Activated T-cell treated with anti-CD3 and anti-CD28 coated beads for 24 hours (primary cell): Measurements from ENCODE around the gene USP50.
"Not testable (repeated sequence)": the region's sequence is repeated elsewhere in the genome, so short reads cannot be mapped to it uniquely, and the experiment has no call there.

ENCODE experiments used
- DNase-seq: peaks from one replicate; pipeline ENCODE4 v3.0.0-alpha.2; 2020; ENCODE audit warnings: low read depth

USP50 gene

GRCh38 chr15:50546566-50546965 is at the start of gene USP50:
USP50 (minus strand) TSS chr15:50546666; CDS start chr15:50546525, 141 bp downstream.
- no peak for DNase-seq

GRCh38 chr15:50594311-50594710 is 47.8 kb upstream of the USP50 start:
- no peak for DNase-seq

GRCh38 chr15:50593761-50594160 is 47.3 kb upstream of the USP50 start:
- DNase-seq: no peak

- DNase-seq: no peak
Measured at GRCh38 chr15:50590288-50590687, 43.8 kb upstream of the USP50 start.

DNA sequence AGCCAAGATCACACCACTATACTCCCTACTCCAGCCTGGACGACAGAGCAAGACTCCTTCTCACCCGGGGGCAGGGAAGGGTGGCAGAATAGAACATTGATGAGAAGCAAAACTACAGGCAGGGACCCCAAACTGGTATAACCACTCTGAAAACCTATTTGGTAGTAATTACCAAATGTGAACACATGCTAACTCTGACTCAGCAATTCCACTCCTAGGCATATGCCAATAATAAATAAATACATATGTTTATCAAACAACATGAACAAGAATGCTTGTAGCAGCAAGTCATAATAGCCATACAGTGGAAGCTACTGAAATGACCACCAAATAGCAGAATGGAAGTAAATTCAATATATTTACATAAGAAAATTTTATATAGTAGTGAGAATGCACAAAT is 31.0 kb upstream of the USP50 start:
- DNase-seq: no peak

- no peak for DNase-seq
Measured at GRCh38 chr15:50576166-50576565, 29.7 kb upstream of the USP50 start.

GRCh38 chr15:50573842-50574241 is 27.4 kb upstream of the USP50 start:
- DNase-seq: not testable (repeated sequence)

DNA sequence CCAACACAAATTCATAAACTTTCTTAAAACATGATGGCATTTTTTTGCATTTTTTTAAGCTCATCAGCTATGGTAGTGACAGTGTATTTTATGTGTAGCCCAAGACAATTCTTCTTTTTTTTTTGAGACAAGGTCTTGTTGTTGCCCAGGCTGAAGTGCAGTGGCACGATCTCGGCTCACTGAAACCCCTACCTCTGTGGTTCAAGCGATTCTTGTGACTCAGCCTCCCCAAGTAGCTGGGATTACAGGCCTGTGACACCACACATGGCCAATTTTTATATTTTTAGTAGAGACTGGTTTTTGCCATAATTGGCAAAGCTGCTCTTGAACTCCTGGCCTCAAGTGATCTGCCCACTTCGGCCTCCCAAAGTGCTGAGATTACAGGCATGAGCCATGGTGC is 17.3 kb upstream of the USP50 start:
- no peak for DNase-seq

GRCh38 chr15:50562735-50563640 is 16.5 kb upstream of the USP50 start:
- DNase-seq: no peak

DNA sequence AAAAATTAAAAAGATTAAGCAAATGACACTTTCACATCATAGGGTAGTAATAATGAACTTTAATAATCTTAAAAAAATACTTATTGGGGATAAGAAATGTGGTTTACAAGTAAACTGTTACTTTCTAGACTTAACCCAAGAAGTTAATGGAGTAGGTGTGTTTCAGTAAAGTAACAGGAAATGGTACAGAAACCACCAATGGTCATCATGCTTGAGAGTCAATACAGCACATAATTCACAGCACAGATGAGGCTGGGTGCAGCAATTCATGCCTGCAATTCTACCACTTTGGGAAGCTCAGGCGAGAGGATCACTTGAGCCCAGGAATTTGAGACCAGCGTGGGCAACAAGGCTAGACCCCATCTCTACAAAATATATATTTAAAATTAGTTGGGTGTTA is 11.5 kb upstream of the USP50 start:
- DNase-seq: no peak

GRCh38 chr15:50556642-50557371 is 10.3 kb upstream of the USP50 start:
- DNase-seq: no peak

- no peak for DNase-seq
Measured at GRCh38 chr15:50552238-50552637, 5.8 kb upstream of the USP50 start.

GRCh38 chr15:50549326-50549725 is 2.9 kb upstream of the USP50 start:
- DNase-seq: no peak

DNA sequence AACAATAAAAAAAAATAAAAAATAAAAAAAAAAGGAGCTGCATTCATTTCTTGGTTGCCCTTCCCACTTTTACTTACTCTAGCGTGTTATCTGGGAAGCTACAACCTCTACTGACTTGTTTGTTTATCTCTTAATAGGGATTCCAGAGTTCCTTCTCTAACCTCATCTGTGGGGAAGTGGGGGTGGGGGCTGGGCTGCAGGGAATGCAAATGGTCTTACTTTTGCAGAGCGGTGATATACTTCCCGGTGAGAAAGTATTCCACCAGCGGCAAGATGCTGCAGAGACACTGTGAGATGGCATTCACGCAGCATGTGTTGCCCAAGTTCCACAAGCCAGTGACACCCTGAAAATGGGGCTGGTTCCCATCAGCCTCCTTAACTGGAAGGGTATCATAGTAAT is 2.1 kb downstream of the USP50 start:
- no peak for DNase-seq

- DNase-seq: no peak
Measured at GRCh38 chr15:50543556-50543955, 2.9 kb downstream of the USP50 start.

DNA sequence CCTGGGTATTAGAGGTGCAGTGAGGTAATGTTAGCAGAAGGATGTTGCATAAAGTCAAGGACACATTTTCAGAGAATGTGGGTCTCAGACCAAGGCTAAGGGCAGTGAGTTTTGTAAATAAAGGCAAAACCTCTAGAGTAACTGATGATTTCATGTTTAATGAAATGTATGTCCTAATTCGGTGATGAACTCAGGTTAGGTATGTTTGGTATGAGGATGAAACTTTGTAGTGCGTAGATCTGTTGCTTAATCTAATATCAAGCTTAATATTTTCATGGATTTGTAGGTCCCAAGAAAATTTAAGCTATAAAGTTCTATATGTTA is 3.6 kb downstream of the USP50 start:
- DNase-seq: no peak

DNA sequence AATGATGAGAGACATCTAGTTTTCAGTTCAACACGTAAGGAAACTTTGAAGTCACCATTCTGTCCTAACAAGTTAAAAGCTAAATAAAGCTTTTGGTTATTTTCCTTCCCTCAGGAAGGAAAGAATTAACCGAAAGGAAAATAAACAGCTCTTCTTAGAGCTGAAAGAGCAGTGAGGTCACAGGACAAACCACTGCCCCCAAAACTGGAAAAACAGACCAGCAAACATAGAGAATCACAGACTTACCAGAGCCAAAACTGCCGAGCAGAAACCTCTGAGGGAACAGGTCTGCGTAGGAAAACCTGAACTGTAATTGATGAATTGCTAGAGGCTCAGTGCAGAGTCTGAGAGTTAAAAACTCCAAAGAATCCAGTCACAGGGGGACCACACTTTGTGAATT is 14.7 kb downstream of the USP50 start:
- DNase-seq: no peak

GRCh38 chr15:50531163-50531562 is 15.3 kb downstream of the USP50 start:
- DNase-seq: no peak

GRCh38 chr15:50523851-50524251 is 22.6 kb downstream of the USP50 start:
- no peak for DNase-seq

DNA sequence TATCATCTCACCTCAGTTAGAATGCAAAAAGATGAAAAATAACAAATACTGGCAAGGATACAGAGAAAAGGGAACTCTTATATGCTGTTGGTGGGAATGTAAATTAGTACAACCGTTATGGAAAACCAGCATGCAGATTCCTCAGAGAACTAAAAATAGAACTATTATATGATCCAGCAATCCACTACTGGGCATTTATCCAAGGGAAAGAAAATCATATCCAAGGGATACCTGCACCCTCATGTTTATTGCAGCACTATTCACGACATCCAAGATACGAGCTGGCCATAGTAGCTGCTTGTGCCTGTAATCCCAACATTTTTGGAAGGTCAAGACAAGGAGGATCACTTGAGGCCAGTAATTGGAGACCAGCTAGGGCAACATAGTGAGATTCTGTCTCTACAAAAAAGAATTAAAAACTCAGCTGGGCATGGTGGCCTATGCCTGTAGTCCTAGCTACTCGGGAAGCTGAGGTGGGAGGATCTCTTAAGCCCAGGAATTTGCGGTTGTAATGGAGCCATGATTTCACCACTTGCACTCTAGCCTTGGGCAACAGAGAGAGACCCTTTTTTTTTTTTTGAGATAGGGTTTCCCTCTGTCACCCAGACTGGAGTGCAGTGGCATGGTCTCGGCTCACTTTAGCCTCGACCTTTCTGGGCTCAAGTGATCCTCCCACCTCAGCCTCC is 26.6 kb downstream of the USP50 start:
- no peak for DNase-seq

DNA sequence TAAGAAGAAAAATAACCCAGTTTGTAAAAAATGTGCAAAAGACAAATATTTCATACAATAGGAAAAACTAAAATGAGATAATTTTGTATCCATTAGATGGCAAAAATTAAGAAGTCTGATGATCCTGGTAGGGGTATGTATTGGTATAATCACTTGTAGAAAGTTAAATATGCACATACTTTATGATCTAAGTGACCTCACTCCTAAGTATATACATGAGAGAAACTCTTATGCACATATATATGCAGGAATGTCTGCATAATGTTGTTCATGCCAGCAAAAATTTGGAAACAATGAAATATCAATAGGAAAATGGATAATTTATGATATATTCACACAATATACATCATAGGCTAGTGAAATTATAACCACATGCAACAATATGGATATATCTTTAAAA is 33.5 kb downstream of the USP50 start:
- no peak for DNase-seq

DNA sequence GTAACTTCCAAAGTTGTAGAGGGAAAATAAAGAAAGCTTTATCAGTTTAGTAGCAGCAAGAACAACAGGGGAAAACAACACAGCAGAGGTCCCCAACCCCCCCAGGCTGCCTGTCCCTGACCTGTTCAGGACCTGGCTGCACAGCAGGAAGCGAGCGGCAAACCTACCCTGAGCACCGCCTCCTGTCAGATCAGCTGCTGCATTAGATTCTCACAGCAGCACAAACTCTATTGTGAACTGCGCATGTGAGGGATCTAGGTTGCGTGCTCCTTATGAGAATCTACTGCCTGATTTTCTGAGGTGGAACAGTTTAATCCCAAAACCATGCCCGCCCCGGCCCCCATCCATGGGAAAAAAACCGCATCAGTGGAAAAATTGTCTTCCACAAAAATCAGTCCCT is 40.3 kb downstream of the USP50 start:
- DNase-seq: no peak

DNA sequence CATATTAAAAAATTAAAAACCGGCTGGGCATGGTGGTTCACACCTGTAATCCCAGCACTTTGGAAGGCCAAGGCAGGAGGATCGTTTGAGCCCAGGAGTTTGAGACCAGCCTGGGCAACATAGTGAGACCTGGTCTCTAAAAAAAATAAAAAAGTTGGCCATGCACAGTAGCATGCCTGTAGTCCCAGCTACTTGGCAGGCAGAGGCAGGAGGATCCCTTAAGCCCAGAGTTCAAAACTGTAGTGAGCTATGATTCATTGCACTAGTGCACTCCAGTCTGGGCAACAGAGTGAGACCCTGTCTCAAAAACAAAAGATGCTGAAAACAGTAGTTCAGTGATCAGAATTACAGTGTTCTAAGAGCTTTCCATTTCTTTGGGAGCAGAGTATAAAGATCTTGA is 40.8 kb downstream of the USP50 start:
- DNase-seq: not testable (repeated sequence)
